Activated CD4-positive, alpha-beta memory T cell treated with anti-CD3 and anti-CD28 coated beads for 36 hours (primary cell): ENCODE results near the gene MYO18B. TPM values are rescaled to one million over a fixed set of nuclear protein-coding genes. Genes with fewer than 3 reads are reported as not detected.
A peak's percentile ranks its signal among the peaks of the same experiment; 100 is the strongest.

Experiments used
- CTCF ChIA-PET: fragments of 350-600 bp; sonication (Branson Sonifier 250); formaldehyde crosslinking; loops from one replicate; lab custom pipeline; 2021; ENCODE audit warnings: antibody characterized with exemption, inconsistent platforms; lab: Charles Lee
- POLR2A ChIA-PET: fragments of 350-600 bp; sonication (Branson Sonifier 250); formaldehyde crosslinking; loops from one replicate; lab custom pipeline; 2021; ENCODE audit warnings: antibody characterized with exemption; lab: Charles Lee
- DNase-seq: peaks from one replicate; pipeline ENCODE4 v3.0.0-alpha.2; 2020
- H3K27ac Mint-ChIP-seq: one replicate; pipeline ENCODE4 v1.8.0; 2021; ENCODE audit warnings: mixed read lengths
- H3K27me3 Mint-ChIP-seq: one replicate; pipeline ENCODE4 v1.8.0; 2021; ENCODE audit warnings: mixed read lengths
- H3K36me3 Mint-ChIP-seq: one replicate; pipeline ENCODE4 v1.8.0; 2021; ENCODE audit warnings: mixed read lengths
- H3K4me1 Mint-ChIP-seq: one replicate; pipeline ENCODE4 v1.8.0; 2021; ENCODE audit warnings: low read depth, mixed read lengths
- H3K4me3 Mint-ChIP-seq: one replicate; pipeline ENCODE4 v1.8.0; 2021; ENCODE audit warnings: mild to moderate bottlenecking, mixed read lengths
- H3K9me3 Mint-ChIP-seq: one replicate; pipeline ENCODE4 v1.8.0; 2021; ENCODE audit warnings: mixed read lengths
- intact Hi-C: fragments of 100-400 bp; cut with micrococcal nuclease; formaldehyde crosslinking; loops from one replicate; pipeline ENCODE4 v1.15.1; 2023
- total RNA-seq, 2 experiments: library from RNA; stranded (reverse); gene quantifications; one replicate each; pipeline ENCODE4 v1.2.3, GENCODE V29; 2021

The MYO18B gene
- total RNA-seq, 2 experiments from 2014 or later = 0.22 to 0.29 TPM

DNA sequence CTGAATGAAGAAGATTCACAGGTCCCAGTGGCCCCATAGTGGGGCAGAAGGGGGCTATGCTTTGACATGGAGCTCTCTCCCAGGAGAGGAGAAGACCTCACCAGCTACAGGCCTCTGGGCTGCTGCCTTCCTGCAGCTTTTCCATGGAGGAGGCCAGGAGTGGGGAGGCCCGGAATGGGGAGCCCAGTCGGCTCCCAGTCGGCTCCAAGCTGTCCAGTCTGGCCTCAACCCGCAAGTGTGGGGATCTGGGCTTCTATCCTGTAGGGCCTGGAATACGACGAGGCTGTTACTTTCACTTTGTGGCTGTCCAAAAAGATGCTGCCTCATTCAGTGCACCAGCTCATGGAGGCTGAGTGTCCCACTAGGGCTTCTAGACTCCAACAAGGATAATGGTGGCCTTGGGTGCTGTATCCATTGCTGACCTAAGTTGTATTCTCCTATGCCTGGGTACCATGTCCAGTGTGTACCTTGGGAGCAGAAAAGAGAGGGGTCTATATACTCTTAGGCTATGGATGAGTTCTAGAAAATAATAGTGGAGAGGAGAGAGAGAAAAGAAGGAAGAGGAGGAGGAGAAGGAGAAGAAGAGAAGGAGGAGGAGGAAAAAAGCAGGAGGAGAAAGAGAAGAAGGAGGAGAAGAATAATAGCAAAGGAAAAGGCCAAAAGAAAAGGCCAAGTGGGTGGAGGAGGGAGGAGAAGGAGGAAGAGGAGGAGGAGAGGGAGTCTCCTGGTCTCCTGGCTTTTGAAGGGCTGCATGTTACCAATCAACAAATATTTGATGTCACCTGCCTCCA, 1.1 kb downstream of the MYO18B start:
- peaks cover 12% of the 10 kb centered on the region for H3K27me3 Mint-ChIP-seq
- H3K4me1 Mint-ChIP-seq = peaks cover 22% of the 10 kb centered on the region
- no peaks in the 10 kb centered on the region for H3K9me3 Mint-ChIP-seq
- DNase-seq = no peak
- no peak overlapping the region for H3K4me3 Mint-ChIP-seq
- CTCF ChIA-PET = no interaction called here
- POLR2A ChIA-PET = interaction anchor here (0.5 kb wide), 1 partner anchor 9 kb away, joined by 3 read pairs; no protein-coding TSS in a partner anchor
- H3K36me3 Mint-ChIP-seq = no peaks in the 10 kb centered on the region
- H3K27ac Mint-ChIP-seq = no peak overlapping the region
- intact Hi-C loops = no loop called here

DNA sequence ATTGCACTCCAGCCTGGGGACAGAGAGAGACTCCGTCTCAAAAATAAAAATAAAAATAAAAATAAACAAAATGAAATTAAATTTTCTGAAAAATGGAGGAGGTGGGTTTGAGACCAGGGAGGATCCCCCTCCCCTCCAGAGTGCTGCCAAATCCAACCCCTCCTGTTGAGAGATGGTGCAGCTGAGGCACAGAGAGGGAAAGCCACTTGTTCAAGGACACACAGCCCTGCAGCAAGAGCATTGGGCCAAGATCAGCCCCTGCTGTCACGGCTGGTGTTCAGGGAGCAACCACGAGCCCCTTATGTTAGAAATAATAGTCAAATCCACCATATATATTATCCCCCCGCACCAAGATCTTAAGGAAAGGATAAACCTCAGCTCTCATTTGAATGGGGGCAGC, 2.7 kb downstream of the MYO18B start:
- Mint-ChIP-seq H3K36me3 (no peaks in the 10 kb centered on the region), H3K27ac (no peak overlapping the region), H3K9me3 (no peaks in the 10 kb centered on the region), H3K27me3 (peaks cover 10% of the 10 kb centered on the region), H3K4me1 (peaks cover 30% of the 10 kb centered on the region), H3K4me3 (no peak overlapping the region)
- ChIA-PET CTCF (no interaction called here), POLR2A (interaction anchor here (1.0 kb wide), 1 partner anchor 42 kb away, joined by 4 read pairs; no protein-coding TSS in a partner anchor)
- intact Hi-C loops = loop anchor here (5.0 kb wide), 3 partner anchors 122 to 657 kb away; no protein-coding TSS in a partner anchor
- DNase-seq = no peak

DNA sequence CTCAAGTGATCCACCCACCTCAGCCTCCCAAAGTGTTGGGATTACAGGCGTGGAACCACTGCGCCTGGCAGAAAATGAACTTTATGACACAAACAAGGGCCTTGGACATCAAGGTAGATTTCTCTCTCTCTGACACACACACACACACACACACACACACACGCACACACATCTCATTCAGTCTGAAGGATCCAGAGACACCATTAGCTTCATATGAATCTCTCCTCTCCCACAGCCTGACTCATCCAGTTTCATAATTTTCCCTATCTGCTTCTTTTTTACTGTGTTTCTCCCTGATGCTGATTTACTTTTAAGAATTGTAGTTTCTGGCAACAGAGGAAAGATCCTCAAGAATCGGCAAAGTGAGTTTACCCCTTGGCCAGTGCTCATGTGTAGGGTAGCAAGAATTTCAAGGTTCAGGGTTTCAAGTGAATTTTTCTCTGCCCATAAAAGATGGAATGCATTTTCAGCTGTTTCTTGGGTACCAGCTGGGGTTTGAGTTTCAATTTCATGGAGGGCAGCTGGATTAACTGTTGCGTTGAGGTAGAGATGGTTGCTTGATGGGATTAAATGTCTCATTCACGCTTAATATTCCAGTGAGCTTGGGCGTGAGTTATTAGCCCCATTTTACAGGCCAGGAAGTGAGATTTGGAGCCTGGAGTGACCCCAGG, 3.5 kb downstream of the MYO18B start:
- DNase-seq = peak; percentile 63
- Mint-ChIP-seq H3K9me3 (no peaks in the 10 kb centered on the region), H3K27ac (peak overlapping the region; percentile 70), H3K27me3 (peaks cover 10% of the 10 kb centered on the region), H3K4me1 (peaks cover 37% of the 10 kb centered on the region), H3K4me3 (peak overlapping the region; percentile 6), H3K36me3 (no peaks in the 10 kb centered on the region)
- POLR2A ChIA-PET = interaction anchor here (1.0 kb wide), 1 partner anchor 43 kb away, joined by 4 read pairs; no protein-coding TSS in a partner anchor
- CTCF ChIA-PET = interaction anchor here (0.9 to 1.1 kb wide), 2 partner anchors 38 to 74 kb away, joined by 3 read pairs; no protein-coding TSS in a partner anchor
- intact Hi-C loops = loop anchor here (5.0 kb wide), 3 partner anchors 123 to 658 kb away; no protein-coding TSS in a partner anchor

DNA sequence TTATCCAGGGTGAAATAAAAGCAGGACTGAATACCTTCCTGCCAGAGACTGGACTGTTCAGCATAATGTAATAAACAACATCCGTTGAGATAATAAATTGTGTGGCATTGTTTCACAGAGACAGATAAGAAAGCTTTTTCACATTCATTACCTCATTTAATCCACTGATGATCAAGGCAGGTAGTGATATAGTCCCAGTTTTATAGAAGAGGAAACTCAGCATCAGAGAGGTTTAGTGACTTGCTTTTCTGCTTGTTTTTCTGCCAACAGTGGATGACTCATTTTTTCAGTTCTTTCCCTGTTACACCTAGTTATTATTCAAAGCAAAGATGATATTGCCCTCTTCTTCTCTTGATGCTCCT, 4.0 kb downstream of the MYO18B start:
- ChIA-PET CTCF (interaction anchor here (0.9 to 1.1 kb wide), 2 partner anchors 39 to 74 kb away, joined by 3 read pairs; no protein-coding TSS in a partner anchor), POLR2A (interaction anchor here (1.0 kb wide), 1 partner anchor 43 kb away, joined by 4 read pairs; no protein-coding TSS in a partner anchor)
- Mint-ChIP-seq H3K4me3 (no peak overlapping the region), H3K9me3 (no peaks in the 10 kb centered on the region), H3K27ac (peak overlapping the region; percentile 70), H3K4me1 (peaks cover 41% of the 10 kb centered on the region), H3K27me3 (peaks cover 10% of the 10 kb centered on the region), H3K36me3 (no peaks in the 10 kb centered on the region)
- DNase-seq = no peak
- intact Hi-C loops = loop anchor here (5.0 kb wide), 3 partner anchors 124 to 659 kb away; no protein-coding TSS in a partner anchor

DNA sequence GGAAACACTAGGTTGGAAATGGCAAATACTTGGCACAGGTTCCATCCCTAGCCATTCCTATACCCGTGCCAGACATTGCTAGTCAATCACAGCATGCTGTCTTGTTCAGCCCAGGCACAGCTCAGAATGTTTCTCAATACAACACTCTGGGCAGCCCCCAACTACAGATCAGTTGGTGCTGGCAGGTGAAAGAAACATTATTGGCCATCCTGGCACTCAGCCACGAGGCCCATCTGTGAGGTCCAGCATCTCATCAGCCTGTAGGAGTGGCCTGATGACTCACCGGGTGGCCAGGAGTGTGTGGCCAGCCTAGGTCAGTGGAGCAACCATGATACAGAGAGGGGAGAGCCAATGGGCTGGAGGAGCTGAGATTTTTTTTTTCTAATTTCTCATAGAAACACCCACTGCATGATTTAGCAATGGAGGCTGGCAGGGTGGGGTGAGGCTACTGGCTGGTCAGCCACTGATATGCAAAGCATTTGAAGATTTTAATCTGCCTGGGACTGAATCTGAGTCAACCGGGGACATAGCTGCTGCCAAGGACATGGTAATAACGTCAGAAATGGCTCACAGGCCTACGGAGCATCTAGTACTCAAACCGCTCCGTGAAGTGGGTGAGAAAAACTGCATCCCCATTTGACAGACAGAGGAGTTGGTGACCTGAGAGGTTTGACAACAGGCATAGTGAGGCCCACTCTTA, 5.4 kb downstream of the MYO18B start:
- ChIA-PET POLR2A (interaction anchor here (0.5 to 2.2 kb wide), 3 partner anchors 10 to 184 kb away, joined by 3 to 6 read pairs (median 3); no protein-coding TSS in a partner anchor), CTCF (interaction anchor here (0.9 kb wide), 1 partner anchor 26 kb away, joined by 3 read pairs; no protein-coding TSS in a partner anchor)
- intact Hi-C loops = loop anchor here (5.0 kb wide), 3 partner anchors 125 to 660 kb away; no protein-coding TSS in a partner anchor
- Mint-ChIP-seq H3K4me1 (peaks cover 50% of the 10 kb centered on the region), H3K27ac (no peak overlapping the region), H3K36me3 (no peaks in the 10 kb centered on the region), H3K9me3 (no peaks in the 10 kb centered on the region), H3K27me3 (peaks cover 17% of the 10 kb centered on the region), H3K4me3 (no peak overlapping the region)
- no peak for DNase-seq

DNA sequence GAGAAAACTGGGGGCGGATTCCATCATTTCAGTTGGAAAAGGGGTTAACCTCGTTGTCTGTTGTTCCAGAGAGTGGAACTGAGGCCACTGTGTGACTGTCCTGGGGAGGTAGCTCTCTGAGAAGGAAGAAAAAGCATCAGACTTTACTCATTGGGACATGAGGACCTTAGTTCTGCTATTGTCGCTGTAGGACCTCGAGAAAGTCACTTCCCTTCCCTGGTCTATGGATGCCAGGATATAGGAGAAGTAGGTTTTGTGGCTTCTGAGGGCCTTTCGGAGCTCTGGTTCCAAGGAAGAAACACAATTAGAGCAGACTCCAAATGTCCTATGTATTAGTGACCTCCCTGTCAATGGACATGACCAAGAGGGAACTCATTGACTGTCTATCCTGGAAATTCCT, 6.2 kb downstream of the MYO18B start:
- Mint-ChIP-seq H3K36me3 (no peaks in the 10 kb centered on the region), H3K4me1 (peaks cover 50% of the 10 kb centered on the region), H3K4me3 (no peak overlapping the region), H3K27me3 (peaks cover 13% of the 10 kb centered on the region), H3K9me3 (no peaks in the 10 kb centered on the region), H3K27ac (no peak overlapping the region)
- intact Hi-C loops = loop anchor here (5.0 kb wide), 3 partner anchors 126 to 661 kb away; no protein-coding TSS in a partner anchor
- POLR2A ChIA-PET = interaction anchor here (2.2 kb wide), 1 partner anchor 11 kb away, joined by 6 read pairs; no protein-coding TSS in a partner anchor
- DNase-seq = no peak
- CTCF ChIA-PET = interaction anchor here (0.9 kb wide), 1 partner anchor 25 kb away, joined by 3 read pairs; no protein-coding TSS in a partner anchor

DNA sequence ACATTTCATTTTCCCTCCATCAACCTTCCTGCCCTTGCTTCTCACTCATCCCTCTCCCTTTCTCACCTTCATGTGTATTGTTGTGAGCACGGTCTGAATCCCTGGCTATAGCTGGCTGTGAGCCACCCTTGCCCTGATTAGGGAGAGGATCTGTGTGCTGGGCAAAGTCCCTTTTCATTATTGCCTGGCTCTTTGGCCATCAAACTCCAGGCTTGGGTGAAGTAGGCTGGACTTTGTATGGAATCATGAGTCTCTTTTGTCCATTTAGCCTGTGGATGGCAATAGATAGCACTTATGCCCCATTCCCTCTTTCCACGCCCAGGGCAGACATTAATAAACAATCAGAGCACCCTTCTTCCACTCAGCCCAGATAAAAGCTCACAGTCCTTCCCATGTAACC, 6.7 kb downstream of the MYO18B start:
- intact Hi-C loops = loop anchor here (1.0 to 5.0 kb wide), 4 partner anchors 12 to 661 kb away; no protein-coding TSS in a partner anchor
- POLR2A ChIA-PET = interaction anchor here (2.2 kb wide), 1 partner anchor 12 kb away, joined by 6 read pairs; no protein-coding TSS in a partner anchor

DNA sequence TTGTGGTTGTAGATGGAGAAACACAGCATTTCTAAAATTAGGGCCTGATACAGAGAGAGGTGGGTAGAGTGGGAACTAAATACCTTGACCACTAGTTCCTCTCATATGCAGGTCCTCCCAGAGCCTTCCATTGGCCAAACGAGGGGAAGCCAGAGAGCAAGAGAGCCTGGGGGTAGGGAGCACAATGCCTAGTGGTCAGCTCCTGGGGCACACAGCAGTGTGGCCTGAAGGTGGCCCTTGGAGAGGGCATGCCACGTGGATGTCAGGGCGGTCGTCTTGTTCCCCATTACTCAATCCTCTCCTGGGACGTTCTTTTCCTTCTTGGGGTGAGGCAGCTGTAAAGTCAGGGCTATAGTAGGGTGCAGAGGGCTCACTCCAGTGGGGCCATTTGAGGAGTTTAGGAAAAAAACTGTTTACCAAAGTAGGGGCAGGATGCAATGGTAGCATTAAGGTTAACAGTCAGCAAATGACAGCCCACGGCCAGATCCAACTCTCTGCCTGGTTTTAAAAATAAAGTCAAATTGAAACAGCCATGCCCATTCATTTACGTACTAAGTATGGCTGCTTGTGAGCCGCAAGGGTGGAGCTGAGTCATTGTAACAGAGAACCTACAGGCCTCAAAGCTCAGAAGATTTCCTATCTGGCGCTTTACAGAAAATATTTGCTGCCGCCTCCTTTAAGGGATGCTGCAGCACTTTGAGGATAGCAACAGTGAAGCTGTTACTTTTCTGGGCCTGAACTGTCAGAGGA, 7.6 kb downstream of the MYO18B start:
- Mint-ChIP-seq H3K4me1 (peaks cover 50% of the 10 kb centered on the region), H3K9me3 (no peaks in the 10 kb centered on the region), H3K27ac (peak overlapping the region; percentile 89), H3K4me3 (peak overlapping the region; percentile 58), H3K27me3 (peaks cover 9% of the 10 kb centered on the region), H3K36me3 (no peaks in the 10 kb centered on the region)
- ChIA-PET POLR2A (interaction anchor here (1.0 to 2.2 kb wide), 7 partner anchors 11 to 47 kb away, joined by 3 to 6 read pairs (median 4); no protein-coding TSS in a partner anchor), CTCF (interaction anchor here (0.8 to 2.0 kb wide), 6 partner anchors 13 to 253 kb away, joined by 3 to 6 read pairs (median 4); no protein-coding TSS in a partner anchor)
- DNase-seq = peak; percentile 82
- intact Hi-C loops = loop anchor here (1.0 to 5.0 kb wide), 5 partner anchors 13 to 662 kb away; no protein-coding TSS in a partner anchor

More for the DNA sequence above, 6.7 kb downstream of the MYO18B start:
- Mint-ChIP-seq H3K4me1 (peaks cover 50% of the 10 kb centered on the region), H3K36me3 (no peaks in the 10 kb centered on the region), H3K9me3 (no peaks in the 10 kb centered on the region), H3K27me3 (peaks cover 11% of the 10 kb centered on the region), H3K27ac (no peak overlapping the region), H3K4me3 (no peak overlapping the region)
- CTCF ChIA-PET = interaction anchor here (1.4 kb wide), 1 partner anchor 24 kb away, joined by 4 read pairs; no protein-coding TSS in a partner anchor
- DNase-seq = no peak

DNA sequence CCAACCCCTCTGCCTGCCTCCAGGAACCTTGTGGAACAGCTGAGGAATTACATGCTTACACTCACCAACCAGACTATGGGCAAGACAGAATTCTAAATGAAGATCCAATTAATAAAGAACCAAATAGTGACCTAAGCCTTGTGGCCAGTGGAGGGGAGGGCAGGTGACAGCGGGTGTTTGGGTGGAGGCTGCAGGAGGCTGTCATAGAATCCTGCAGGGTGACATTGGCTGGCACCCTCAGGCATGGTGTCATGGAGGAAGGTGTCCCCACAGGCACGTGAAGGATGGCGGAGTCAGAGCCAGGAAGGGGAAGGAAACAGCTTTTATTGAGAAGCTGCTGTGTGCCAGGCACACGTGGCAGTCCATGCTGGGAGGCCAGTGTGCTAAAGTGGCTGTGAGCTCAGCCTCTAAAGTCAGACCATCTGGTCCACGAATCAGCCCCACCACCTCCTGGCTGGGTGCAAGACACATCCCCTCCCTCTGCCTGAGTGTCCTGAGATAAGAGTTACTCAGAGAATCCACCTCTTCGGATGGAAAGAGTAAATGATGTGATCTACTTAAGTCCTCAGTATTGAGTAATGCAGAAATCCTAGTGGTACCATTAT, 8.7 kb downstream of the MYO18B start:
- peaks cover 9% of the 10 kb centered on the region for H3K27me3 Mint-ChIP-seq
- H3K4me3 Mint-ChIP-seq = peak overlapping the region; percentile 25
- peak overlapping the region; percentile 89 for H3K27ac Mint-ChIP-seq
- ChIA-PET POLR2A (interaction anchor here (0.6 to 1.2 kb wide), 3 partner anchors 21 to 303 kb away, joined by 3 read pairs; no protein-coding TSS in a partner anchor), CTCF (interaction anchor here (0.6 to 2.0 kb wide), 6 partner anchors 13 to 254 kb away, joined by 3 to 6 read pairs (median 4); no protein-coding TSS in a partner anchor)
- H3K36me3 Mint-ChIP-seq = no peaks in the 10 kb centered on the region
- H3K4me1 Mint-ChIP-seq = peaks cover 44% of the 10 kb centered on the region
- H3K9me3 Mint-ChIP-seq = no peaks in the 10 kb centered on the region
- DNase-seq = peak; percentile 23
- intact Hi-C loops = loop anchor here (1.0 kb wide), 1 partner anchor 48 kb away; no protein-coding TSS in a partner anchor

DNA sequence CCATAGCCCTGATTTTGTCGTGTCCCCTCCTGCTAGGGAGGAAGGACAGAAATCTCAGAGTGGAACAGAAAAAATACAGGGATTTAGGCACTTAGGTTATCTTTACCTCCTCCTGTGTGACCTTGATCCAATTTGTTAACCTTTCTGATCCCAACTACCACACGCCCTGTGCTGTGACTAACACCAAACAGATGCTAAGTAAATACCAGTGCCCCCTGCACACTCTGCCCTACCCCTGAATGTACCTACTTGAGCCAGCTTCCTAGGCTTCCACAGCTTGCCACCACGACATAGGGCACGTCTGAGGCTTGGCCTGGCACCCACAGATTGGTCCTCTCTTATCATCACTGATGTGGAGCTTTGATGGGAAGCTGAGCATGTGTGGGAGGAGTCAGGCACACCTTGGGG, 9.2 kb downstream of the MYO18B start:
- H3K4me1 Mint-ChIP-seq = peaks cover 39% of the 10 kb centered on the region
- DNase-seq = no peak
- H3K9me3 Mint-ChIP-seq = no peaks in the 10 kb centered on the region
- H3K27me3 Mint-ChIP-seq = peaks cover 9% of the 10 kb centered on the region
- ChIA-PET CTCF (interaction anchor here (1.8 to 2.0 kb wide), 2 partner anchors 20 to 48 kb away, joined by 5 to 6 read pairs; no protein-coding TSS in a partner anchor), POLR2A (interaction anchor here (0.6 kb wide), 1 partner anchor 303 kb away, joined by 3 read pairs; no protein-coding TSS in a partner anchor)
- no peaks in the 10 kb centered on the region for H3K36me3 Mint-ChIP-seq
- no peak overlapping the region for H3K4me3 Mint-ChIP-seq
- H3K27ac Mint-ChIP-seq = no peak overlapping the region
- intact Hi-C loops = no loop called here
